Stimulated activated CD8-positive, alpha-beta memory T cell treated with anti-CD3 and anti-CD28 coated beads, Interleukin-12 subunit alpha, Interleukin-12 subunit beta, amount 100 ng/mL, for 1 hour (primary cell): ENCODE results near the gene GAREM1.
"Not testable (repeated sequence)": the region's sequence is repeated elsewhere in the genome, so short reads cannot be mapped to it uniquely, and the experiment has no call there.

ENCODE experiments used
- DNase-seq: peaks from one replicate; pipeline ENCODE4 v3.0.0-alpha.2; 2020; ENCODE audit warnings: low read depth

The GAREM1 gene

GRCh38 chr18:32326450-32327308 lies 144.0 kb downstream of the GAREM1 start:
- DNase-seq, result no peak

GRCh38 chr18:32324181-32324580 lies 146.5 kb downstream of the GAREM1 start:
- no peak for DNase-seq

- DNase-seq, result no peak
Observed at GRCh38 chr18:32321826-32322225, 148.9 kb downstream of the GAREM1 start.

- no peak for DNase-seq
Observed at GRCh38 chr18:32319084-32319483, 151.6 kb downstream of the GAREM1 start.

GRCh38 chr18:32318581-32318980 lies 152.1 kb downstream of the GAREM1 start:
- DNase-seq, result no peak

GRCh38 chr18:32317651-32318050 lies 153.0 kb downstream of the GAREM1 start:
- DNase-seq, result no peak

- DNase-seq, result no peak
Observed at GRCh38 chr18:32315881-32316280, 154.8 kb downstream of the GAREM1 start.

GRCh38 chr18:32310774-32311173 lies 159.9 kb downstream of the GAREM1 start:
- DNase-seq, result no peak

GRCh38 chr18:32310101-32310500 lies 160.6 kb downstream of the GAREM1 start:
- no peak for DNase-seq

- DNase-seq, result no peak
Observed at GRCh38 chr18:32308493-32309120, 162.1 kb downstream of the GAREM1 start.

GRCh38 chr18:32303400-32303799 lies 167.3 kb downstream of the GAREM1 start:
- DNase-seq, result no peak

- no peak for DNase-seq
Observed at GRCh38 chr18:32302806-32303205, 167.9 kb downstream of the GAREM1 start.

- DNase-seq, result no peak
Observed at GRCh38 chr18:32301976-32302743, 168.5 kb downstream of the GAREM1 start.

- no peak for DNase-seq
Observed at GRCh38 chr18:32301361-32301760, 169.3 kb downstream of the GAREM1 start.

GRCh38 chr18:32300914-32301313 lies 169.8 kb downstream of the GAREM1 start:
- no peak for DNase-seq

- no peak for DNase-seq
Observed at GRCh38 chr18:32299484-32299883, 171.2 kb downstream of the GAREM1 start.

- DNase-seq, result no peak
Observed at GRCh38 chr18:32298171-32298667, 172.5 kb downstream of the GAREM1 start.

- DNase-seq, result no peak
Observed at GRCh38 chr18:32297579-32298170, 173.0 kb downstream of the GAREM1 start.

- DNase-seq, result no peak
Observed at GRCh38 chr18:32296851-32297250, 173.8 kb downstream of the GAREM1 start.

- DNase-seq, result no peak
Observed at GRCh38 chr18:32295604-32296003, 175.1 kb downstream of the GAREM1 start.

GRCh38 chr18:32293107-32293506 lies 177.6 kb downstream of the GAREM1 start:
- no peak for DNase-seq

GRCh38 chr18:32291623-32292022 lies 179.1 kb downstream of the GAREM1 start:
- not testable (repeated sequence) for DNase-seq
